ENCODE data around the gene PRELP.

The PRELP gene

DNA sequence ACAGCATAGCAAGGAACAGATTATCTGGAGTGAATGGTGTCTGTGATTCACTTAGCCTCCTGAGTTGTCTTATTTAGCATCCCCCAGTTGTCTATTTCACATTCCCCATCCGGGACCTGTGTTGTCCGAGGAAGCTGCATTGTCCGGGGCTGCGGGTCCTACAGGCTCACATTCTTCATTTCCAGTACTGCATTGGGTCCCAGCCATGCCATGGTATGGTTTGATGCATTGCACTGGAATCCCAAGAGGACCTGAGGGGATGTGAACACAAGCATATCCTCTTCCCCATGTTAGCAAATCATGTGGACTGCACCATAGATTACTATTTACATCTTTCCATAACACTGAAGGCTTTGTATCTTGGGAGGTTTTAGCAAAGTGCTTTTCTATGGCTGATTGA, 48.2 kb upstream of the PRELP start:
- TF ChIP-seq, protein P1, sequence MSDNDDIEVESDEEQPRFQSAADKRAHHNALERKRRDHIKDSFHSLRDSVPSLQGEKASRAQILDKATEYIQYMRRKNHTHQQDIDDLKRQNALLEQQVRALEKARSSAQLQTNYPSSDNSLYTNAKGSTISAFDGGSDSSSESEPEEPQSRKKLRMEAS (IDR thresholded peaks at IDR 0.05) = no peak
- no peak for TF ChIP-seq CREB1 (IDR thresholded peaks at IDR 0.05; ENCODE audit: low read depth)
- TF ChIP-seq, protein P2, sequence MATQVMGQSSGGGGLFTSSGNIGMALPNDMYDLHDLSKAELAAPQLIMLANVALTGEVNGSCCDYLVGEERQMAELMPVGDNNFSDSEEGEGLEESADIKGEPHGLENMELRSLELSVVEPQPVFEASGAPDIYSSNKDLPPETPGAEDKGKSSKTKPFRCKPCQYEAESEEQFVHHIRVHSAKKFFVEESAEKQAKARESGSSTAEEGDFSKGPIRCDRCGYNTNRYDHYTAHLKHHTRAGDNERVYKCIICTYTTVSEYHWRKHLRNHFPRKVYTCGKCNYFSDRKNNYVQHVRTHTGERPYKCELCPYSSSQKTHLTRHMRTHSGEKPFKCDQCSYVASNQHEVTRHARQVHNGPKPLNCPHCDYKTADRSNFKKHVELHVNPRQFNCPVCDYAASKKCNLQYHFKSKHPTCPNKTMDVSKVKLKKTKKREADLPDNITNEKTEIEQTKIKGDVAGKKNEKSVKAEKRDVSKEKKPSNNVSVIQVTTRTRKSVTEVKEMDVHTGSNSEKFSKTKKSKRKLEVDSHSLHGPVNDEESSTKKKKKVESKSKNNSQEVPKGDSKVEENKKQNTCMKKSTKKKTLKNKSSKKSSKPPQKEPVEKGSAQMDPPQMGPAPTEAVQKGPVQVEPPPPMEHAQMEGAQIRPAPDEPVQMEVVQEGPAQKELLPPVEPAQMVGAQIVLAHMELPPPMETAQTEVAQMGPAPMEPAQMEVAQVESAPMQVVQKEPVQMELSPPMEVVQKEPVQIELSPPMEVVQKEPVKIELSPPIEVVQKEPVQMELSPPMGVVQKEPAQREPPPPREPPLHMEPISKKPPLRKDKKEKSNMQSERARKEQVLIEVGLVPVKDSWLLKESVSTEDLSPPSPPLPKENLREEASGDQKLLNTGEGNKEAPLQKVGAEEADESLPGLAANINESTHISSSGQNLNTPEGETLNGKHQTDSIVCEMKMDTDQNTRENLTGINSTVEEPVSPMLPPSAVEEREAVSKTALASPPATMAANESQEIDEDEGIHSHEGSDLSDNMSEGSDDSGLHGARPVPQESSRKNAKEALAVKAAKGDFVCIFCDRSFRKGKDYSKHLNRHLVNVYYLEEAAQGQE (IDR thresholded peaks at IDR 0.05; ENCODE audit: low read depth) = no peak
- TF ChIP-seq YY1 (IDR thresholded peaks at IDR 0.05; ENCODE audit: low read depth) = no peak
- TF ChIP-seq NFIC (IDR thresholded peaks at IDR 0.05) = no peak
- TF ChIP-seq EGR1 (IDR thresholded peaks at IDR 0.05) = no peak
- TF ChIP-seq EP300 (IDR thresholded peaks at IDR 0.05; ENCODE audit: borderline replicate concordance) = no peak
- no peak for TF ChIP-seq FOXM1 (IDR thresholded peaks at IDR 0.05; ENCODE audit: borderline replicate concordance, low read depth)
- no peak for TF ChIP-seq ZBTB7A (IDR thresholded peaks at IDR 0.05; ENCODE audit: low read depth)
- no peak for TF ChIP-seq RAD21 (IDR thresholded peaks at IDR 0.05; ENCODE audit: low read depth)

DNA sequence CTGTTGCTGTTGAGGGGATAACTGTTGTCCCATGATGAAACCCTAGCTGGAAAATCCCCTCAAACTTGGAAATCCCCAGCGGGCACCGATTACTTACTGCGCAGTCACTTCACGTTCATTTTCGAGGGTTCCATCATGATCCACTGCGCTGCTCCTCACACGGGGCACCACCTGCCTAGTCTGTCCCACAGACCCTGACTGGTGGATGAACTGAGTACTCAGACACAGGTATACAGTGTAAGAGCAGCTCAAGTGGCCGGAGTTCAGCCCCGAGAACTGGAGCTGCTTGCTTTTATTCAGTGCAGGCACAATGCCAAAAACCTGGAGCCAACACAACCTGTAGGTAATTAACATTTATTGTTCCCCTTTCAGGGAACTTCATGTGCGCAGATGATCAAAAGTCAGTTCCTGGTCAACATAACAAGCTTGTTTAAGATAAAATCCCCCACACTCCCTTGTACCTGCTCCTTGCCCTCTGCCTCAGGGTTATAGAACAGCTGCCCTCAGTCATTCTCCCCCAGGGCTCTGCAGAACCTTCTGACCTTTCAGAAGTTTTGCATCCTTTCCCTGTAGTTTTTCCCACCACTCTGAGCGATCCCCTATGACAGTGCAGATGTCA, 46.5 kb upstream of the PRELP start:
- peak; percentile 37; the same call in 1 of the 2 replicates for TF ChIP-seq NFIC (IDR thresholded peaks at IDR 0.05)
- TF ChIP-seq EP300 (IDR thresholded peaks at IDR 0.05; ENCODE audit: borderline replicate concordance) = no peak
- no peak for TF ChIP-seq RAD21 (IDR thresholded peaks at IDR 0.05; ENCODE audit: low read depth)

DNA sequence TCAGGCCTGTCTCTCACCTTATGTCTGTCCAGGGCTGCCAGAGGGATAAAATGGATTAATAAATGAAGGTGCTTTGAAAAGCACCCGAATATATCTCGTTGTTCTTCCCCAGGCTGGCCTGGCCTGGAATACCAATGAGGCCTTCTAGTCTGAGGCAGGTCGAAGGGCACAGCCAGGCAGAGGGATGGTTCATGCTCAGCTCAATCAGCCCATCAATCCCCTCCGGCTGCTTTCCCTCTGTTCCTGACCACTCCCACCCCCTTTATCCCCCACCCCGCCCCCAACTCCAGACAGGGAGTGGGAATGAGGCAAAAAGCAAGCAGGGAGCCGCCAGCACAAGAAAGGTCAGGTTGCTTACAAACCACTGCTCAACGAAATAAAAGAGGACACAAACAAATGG, 40.0 kb upstream of the PRELP start:
- no peak for TF ChIP-seq FOXM1 (IDR thresholded peaks at IDR 0.05; ENCODE audit: borderline replicate concordance, low read depth)
- no peak for TF ChIP-seq RAD21 (IDR thresholded peaks at IDR 0.05; ENCODE audit: low read depth)
- TF ChIP-seq, protein P2 (IDR thresholded peaks at IDR 0.05; ENCODE audit: low read depth) = no peak
- no peak for TF ChIP-seq TEAD4 (IDR thresholded peaks at IDR 0.05)
- no peak for TF ChIP-seq TCF12 (IDR thresholded peaks at IDR 0.05; ENCODE audit: low read depth)
- no peak for TF ChIP-seq YY1 (IDR thresholded peaks at IDR 0.05; ENCODE audit: low read depth)
- no peak for TF ChIP-seq CREB1 (IDR thresholded peaks at IDR 0.05; ENCODE audit: low read depth)
- TF ChIP-seq EGR1 (IDR thresholded peaks at IDR 0.05) = no peak
- no peak for TF ChIP-seq CEBPB (IDR thresholded peaks at IDR 0.05)
- no peak for TF ChIP-seq NFIC (IDR thresholded peaks at IDR 0.05)
- TF ChIP-seq, protein P3, sequence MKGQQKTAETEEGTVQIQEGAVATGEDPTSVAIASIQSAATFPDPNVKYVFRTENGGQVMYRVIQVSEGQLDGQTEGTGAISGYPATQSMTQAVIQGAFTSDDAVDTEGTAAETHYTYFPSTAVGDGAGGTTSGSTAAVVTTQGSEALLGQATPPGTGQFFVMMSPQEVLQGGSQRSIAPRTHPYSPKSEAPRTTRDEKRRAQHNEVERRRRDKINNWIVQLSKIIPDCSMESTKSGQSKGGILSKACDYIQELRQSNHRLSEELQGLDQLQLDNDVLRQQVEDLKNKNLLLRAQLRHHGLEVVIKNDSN (IDR thresholded peaks at IDR 0.05) = no peak

DNA sequence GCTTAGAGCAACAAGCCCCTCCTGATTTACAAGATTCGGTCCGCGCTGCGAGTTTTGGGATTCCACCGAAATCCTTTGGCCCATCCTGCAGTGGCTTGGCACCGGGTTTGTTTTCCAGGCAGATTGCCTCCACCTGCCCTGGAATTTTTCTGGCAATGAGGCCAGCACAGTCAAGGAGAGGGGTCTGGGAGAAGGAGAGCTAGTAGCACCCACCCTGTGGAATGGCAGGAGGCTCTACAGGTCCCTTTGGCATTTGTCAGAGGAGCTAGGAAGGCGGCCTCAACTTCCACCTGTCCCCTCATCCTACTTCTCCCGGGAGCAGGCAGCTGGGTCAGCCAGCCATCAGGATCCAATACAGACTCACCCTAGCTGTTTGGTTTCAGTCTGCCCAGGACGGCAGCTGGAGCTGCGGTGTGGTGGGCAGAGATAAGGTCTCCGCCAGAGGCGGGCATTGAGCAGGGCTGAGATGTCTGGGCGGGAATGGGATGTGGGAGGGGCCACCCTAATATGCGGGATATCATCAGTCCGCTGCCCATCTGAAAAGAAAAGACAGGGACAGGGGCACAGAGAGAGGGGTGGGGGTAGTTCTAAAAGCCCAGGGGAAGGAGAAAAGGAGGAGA, 37.8 kb upstream of the PRELP start:
- TF ChIP-seq TAF1 (IDR thresholded peaks at IDR 0.05; ENCODE audit: low read depth) = no peak
- TF ChIP-seq EP300 (IDR thresholded peaks at IDR 0.05; ENCODE audit: borderline replicate concordance) = no peak
- TF ChIP-seq, protein P3 (IDR thresholded peaks at IDR 0.05) = no peak
- no peak for TF ChIP-seq FOXM1 (IDR thresholded peaks at IDR 0.05; ENCODE audit: borderline replicate concordance, low read depth)
- TF ChIP-seq YY1 (IDR thresholded peaks at IDR 0.05; ENCODE audit: low read depth) = no peak
- TF ChIP-seq RAD21 (IDR thresholded peaks at IDR 0.05; ENCODE audit: low read depth) = no peak
- TF ChIP-seq, protein P2 (IDR thresholded peaks at IDR 0.05; ENCODE audit: low read depth) = no peak
- no peak for TF ChIP-seq TCF12 (IDR thresholded peaks at IDR 0.05; ENCODE audit: low read depth)
- no peak for TF ChIP-seq ZBTB7A (IDR thresholded peaks at IDR 0.05; ENCODE audit: low read depth)
- TF ChIP-seq, protein P1 (IDR thresholded peaks at IDR 0.05) = no peak
- no peak for TF ChIP-seq EGR1 (IDR thresholded peaks at IDR 0.05)
- TF ChIP-seq CEBPB (IDR thresholded peaks at IDR 0.05) = no peak
- TF ChIP-seq NFIC (IDR thresholded peaks at IDR 0.05) = no peak
- no peak for TF ChIP-seq CREB1 (IDR thresholded peaks at IDR 0.05; ENCODE audit: low read depth)
- TF ChIP-seq TEAD4 (IDR thresholded peaks at IDR 0.05) = no peak

Measured in Ishikawa (cell line).